Testis (tissue), 2 donors: Measurements from ENCODE around the gene HSD17B12.

ENCODE experiments used
- POLR2A ChIP-seq: fragments of 450-650 bp; IDR thresholded peaks from one replicate; pipeline ENCODE4 v1.6.1; 2017; ENCODE audit warnings: antibody characterized with exemption, mild to moderate bottlenecking, moderate library complexity
- TF ChIP-seq, protein P1 (sequence below), 3 experiments: fragments of 450-650 bp in 2 of 3; fragments of 200-600 bp in 1 of 3; sonication (generic) in 1 of 3; IDR thresholded peaks; one replicate each; pipeline ENCODE4 v1.5.1; 2016 to 2019; ENCODE audit warnings: antibody characterized with exemption in 3 of 3, mild to moderate bottlenecking in 2 of 3, moderate library complexity in 1 of 3

DNA sequence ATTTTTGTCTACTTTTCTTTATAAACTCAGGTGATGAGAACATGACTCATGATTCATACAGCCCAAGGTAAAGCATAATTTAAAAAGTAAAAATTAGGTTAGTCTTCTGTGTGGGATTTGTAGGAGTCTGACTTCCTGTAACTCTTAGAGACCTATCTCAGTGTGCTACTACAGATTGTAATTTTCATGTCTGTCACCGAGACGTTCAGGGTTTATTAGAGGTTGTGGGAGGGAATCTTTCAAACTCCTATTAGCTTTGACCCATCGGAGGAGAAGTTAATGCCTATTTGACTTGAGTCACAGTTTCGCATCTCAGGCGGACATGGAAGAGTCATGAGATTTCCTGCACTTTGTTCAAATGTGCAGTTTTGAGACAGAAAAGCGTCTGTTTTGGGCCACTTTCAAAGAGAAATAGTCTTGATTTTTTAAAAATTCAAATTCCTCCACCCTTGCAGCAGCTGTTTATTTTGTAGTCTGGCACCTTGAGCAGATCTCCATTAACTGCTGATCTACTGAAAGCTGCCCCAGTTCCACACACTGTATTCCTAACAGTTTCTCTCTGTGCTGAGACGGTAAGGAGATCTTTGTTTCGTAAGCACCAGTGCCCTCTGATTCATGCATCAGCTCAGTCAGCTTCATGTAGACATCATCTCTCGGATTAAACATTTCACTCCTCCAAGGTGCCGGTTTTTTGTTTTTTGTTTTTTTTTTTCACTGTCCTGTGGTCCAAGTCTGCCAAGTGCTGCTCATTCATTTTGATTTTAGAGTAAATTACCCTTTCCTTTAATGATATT lies 224.4 kb downstream of the HSD17B12 start:
- TF ChIP-seq, protein P1, sequence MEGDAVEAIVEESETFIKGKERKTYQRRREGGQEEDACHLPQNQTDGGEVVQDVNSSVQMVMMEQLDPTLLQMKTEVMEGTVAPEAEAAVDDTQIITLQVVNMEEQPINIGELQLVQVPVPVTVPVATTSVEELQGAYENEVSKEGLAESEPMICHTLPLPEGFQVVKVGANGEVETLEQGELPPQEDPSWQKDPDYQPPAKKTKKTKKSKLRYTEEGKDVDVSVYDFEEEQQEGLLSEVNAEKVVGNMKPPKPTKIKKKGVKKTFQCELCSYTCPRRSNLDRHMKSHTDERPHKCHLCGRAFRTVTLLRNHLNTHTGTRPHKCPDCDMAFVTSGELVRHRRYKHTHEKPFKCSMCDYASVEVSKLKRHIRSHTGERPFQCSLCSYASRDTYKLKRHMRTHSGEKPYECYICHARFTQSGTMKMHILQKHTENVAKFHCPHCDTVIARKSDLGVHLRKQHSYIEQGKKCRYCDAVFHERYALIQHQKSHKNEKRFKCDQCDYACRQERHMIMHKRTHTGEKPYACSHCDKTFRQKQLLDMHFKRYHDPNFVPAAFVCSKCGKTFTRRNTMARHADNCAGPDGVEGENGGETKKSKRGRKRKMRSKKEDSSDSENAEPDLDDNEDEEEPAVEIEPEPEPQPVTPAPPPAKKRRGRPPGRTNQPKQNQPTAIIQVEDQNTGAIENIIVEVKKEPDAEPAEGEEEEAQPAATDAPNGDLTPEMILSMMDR (IDR thresholded peaks at IDR 0.05), result no peak
- TF ChIP-seq POLR2A, result no peak
